ENCODE results near the gene ZNF629. TPM values are rescaled to one million over a fixed set of nuclear protein-coding genes. Genes with fewer than 3 reads are reported as not detected.

ZNF629 gene
- polyA plus RNA-seq, 1 donor from 2014 or later, result 10.4 TPM

- Histone ChIP-seq H3K79me2 (replicated peaks; ENCODE audit: insufficient read depth, low read length) (peaks cover 25% of the 10 kb centered on the region), H3K9ac (ENCODE audit: low read length) (no peak overlapping the region), H3K9me2 (ENCODE audit: insufficient read depth, low read length) (no peaks in the 10 kb centered on the region), H3K27me3 (ENCODE audit: insufficient read depth, low read depth, low read length) (no peaks in the 10 kb centered on the region), H3K4me3 (ENCODE audit: low read length) (no peak overlapping the region), H4K20me1 (ENCODE audit: insufficient read depth) (no peaks in the 10 kb centered on the region), H3K9me3 (ENCODE audit: low read length) (no peaks in the 10 kb centered on the region), H3K36me3 (ENCODE audit: insufficient read depth, low read length) (no peaks in the 10 kb centered on the region), H3F3A (ENCODE audit: insufficient read depth, low read length, poor library complexity, severe bottlenecking) (no peaks in the 10 kb centered on the region), H2AFZ (ENCODE audit: low read depth, low read length) (no peak overlapping the region), H3K4me2 (ENCODE audit: low read length) (no peak overlapping the region), H3K27ac (ENCODE audit: low read length) (no peak overlapping the region)
- no peak for TF ChIP-seq RAD21 (conservative IDR thresholded peaks at IDR 0.05)
- no peak for TF ChIP-seq REST (IDR thresholded peaks at IDR 0.05; ENCODE audit: borderline replicate concordance)
- no peak for TF ChIP-seq EZH2 (IDR thresholded peaks at IDR 0.05; ENCODE audit: borderline replicate concordance, insufficient read depth, low read length, poor library complexity, severe bottlenecking)
- no peak for TF ChIP-seq CTCF (IDR thresholded peaks at IDR 0.05; ENCODE audit: poor library complexity, severe bottlenecking)
- TF ChIP-seq TAF1 (IDR thresholded peaks at IDR 0.05; ENCODE audit: low read depth), result no peak
- no peak for TF ChIP-seq POLR2AphosphoS5 (IDR thresholded peaks at IDR 0.05)
- TF ChIP-seq EP300 (conservative IDR thresholded peaks at IDR 0.05; ENCODE audit: poor library complexity, severe bottlenecking), result no peak
- no peak for TF ChIP-seq MXI1 (conservative IDR thresholded peaks at IDR 0.05; ENCODE audit: poor library complexity, severe bottlenecking)
- no peak for TF ChIP-seq SMC3 (conservative IDR thresholded peaks at IDR 0.05; ENCODE audit: poor library complexity)
Measured at GRCh38 chr16:30758988-30759491, 28.0 kb downstream of the ZNF629 start.

GRCh38 chr16:30757316-30757715 is 29.7 kb downstream of the ZNF629 start:
- H3K9me2 ChIP-seq (ENCODE audit: insufficient read depth, low read length), result no peaks in the 10 kb centered on the region
- H2AFZ ChIP-seq (ENCODE audit: low read depth, low read length), result no peak overlapping the region
- H3K9ac ChIP-seq (ENCODE audit: low read length), result no peak overlapping the region
- H3K27me3 ChIP-seq (ENCODE audit: insufficient read depth, low read depth, low read length), result no peaks in the 10 kb centered on the region
- TF ChIP-seq MXI1 (conservative IDR thresholded peaks at IDR 0.05; ENCODE audit: poor library complexity, severe bottlenecking) (no peak), POLR2AphosphoS5 (IDR thresholded peaks at IDR 0.05) (no peak), EP300 (conservative IDR thresholded peaks at IDR 0.05; ENCODE audit: poor library complexity, severe bottlenecking) (no peak), REST (IDR thresholded peaks at IDR 0.05; ENCODE audit: borderline replicate concordance) (no peak), TAF1 (IDR thresholded peaks at IDR 0.05; ENCODE audit: low read depth) (no peak), CTCF (IDR thresholded peaks at IDR 0.05; ENCODE audit: poor library complexity, severe bottlenecking) (no peak), SMC3 (conservative IDR thresholded peaks at IDR 0.05; ENCODE audit: poor library complexity) (no peak), RAD21 (conservative IDR thresholded peaks at IDR 0.05) (no peak), EZH2 (IDR thresholded peaks at IDR 0.05; ENCODE audit: borderline replicate concordance, insufficient read depth, low read length, poor library complexity, severe bottlenecking) (no peak)
- no peak overlapping the region for H3K27ac ChIP-seq (ENCODE audit: low read length)
- H4K20me1 ChIP-seq (ENCODE audit: insufficient read depth), result no peaks in the 10 kb centered on the region
- no peaks in the 10 kb centered on the region for H3F3A ChIP-seq (ENCODE audit: insufficient read depth, low read length, poor library complexity, severe bottlenecking)
- H3K4me2 ChIP-seq (ENCODE audit: low read length), result no peak overlapping the region
- H3K36me3 ChIP-seq (ENCODE audit: insufficient read depth, low read length), result no peaks in the 10 kb centered on the region
- no peaks in the 10 kb centered on the region for H3K9me3 ChIP-seq (ENCODE audit: low read length)
- H3K4me3 ChIP-seq (ENCODE audit: low read length), result no peak overlapping the region
- peaks cover 8% of the 10 kb centered on the region for H3K79me2 ChIP-seq (replicated peaks; ENCODE audit: insufficient read depth, low read length)
